Measurements from ENCODE around the gene OLFM2.
A peak's percentile ranks its signal among the peaks of the same experiment; 100 is the strongest.
"Not testable (repeated sequence)": the region's sequence is repeated elsewhere in the genome, so short reads cannot be mapped to it uniquely, and the experiment has no call there.

The OLFM2 gene

GRCh38 chr19:9935506-9936325 lies 599 bp downstream of the OLFM2 start:
- DNase-seq (ENCODE audit: low read depth in 1 of 2, low spot score in 1 of 2), result no peak
- in situ Hi-C loops (cut with HindIII; ENCODE audit: low pct_unique_long_range_greater_than_20kb, low sequenced_read_pairs), result no loop called here
- TF ChIP-seq JUND (IDR thresholded peaks at IDR 0.05; ENCODE audit: low read depth), result no peak

GRCh38 chr19:9934132-9934950 lies 2.0 kb downstream of the OLFM2 start:
- in situ Hi-C loops (cut with HindIII; ENCODE audit: low pct_unique_long_range_greater_than_20kb, low sequenced_read_pairs), result no loop called here
- peak in 1 of 2 experiments; percentile 74 for DNase-seq (ENCODE audit: low read depth in 1 of 2, low spot score in 1 of 2)
- TF ChIP-seq JUND (IDR thresholded peaks at IDR 0.05; ENCODE audit: low read depth), result no peak

GRCh38 chr19:9932835-9933234 lies 3.5 kb downstream of the OLFM2 start:
- no peak for TF ChIP-seq JUND (IDR thresholded peaks at IDR 0.05; ENCODE audit: low read depth)
- in situ Hi-C loops (cut with HindIII; ENCODE audit: low pct_unique_long_range_greater_than_20kb, low sequenced_read_pairs), result no loop called here
- DNase-seq (ENCODE audit: low read depth in 1 of 2, low spot score in 1 of 2), result no peak

- TF ChIP-seq JUND (IDR thresholded peaks at IDR 0.05; ENCODE audit: low read depth), result no peak
- in situ Hi-C loops (cut with HindIII; ENCODE audit: low pct_unique_long_range_greater_than_20kb, low sequenced_read_pairs), result no loop called here
- no peak for DNase-seq (ENCODE audit: low read depth in 1 of 2, low spot score in 1 of 2)
Measured at GRCh38 chr19:9931629-9932028, 4.7 kb downstream of the OLFM2 start.

GRCh38 chr19:9923440-9923839 lies 12.9 kb downstream of the OLFM2 start:
- no peak for TF ChIP-seq JUND (IDR thresholded peaks at IDR 0.05; ENCODE audit: low read depth)
- in situ Hi-C loops (cut with HindIII; ENCODE audit: low pct_unique_long_range_greater_than_20kb, low sequenced_read_pairs), result no loop called here
- DNase-seq (ENCODE audit: low read depth in 1 of 2, low spot score in 1 of 2), result no peak

GRCh38 chr19:9922782-9923379 lies 13.4 kb downstream of the OLFM2 start:
- DNase-seq (ENCODE audit: low read depth in 1 of 2, low spot score in 1 of 2); in situ Hi-C loops (cut with HindIII; ENCODE audit: low pct_unique_long_range_greater_than_20kb, low sequenced_read_pairs): not testable (repeated sequence)

DNA sequence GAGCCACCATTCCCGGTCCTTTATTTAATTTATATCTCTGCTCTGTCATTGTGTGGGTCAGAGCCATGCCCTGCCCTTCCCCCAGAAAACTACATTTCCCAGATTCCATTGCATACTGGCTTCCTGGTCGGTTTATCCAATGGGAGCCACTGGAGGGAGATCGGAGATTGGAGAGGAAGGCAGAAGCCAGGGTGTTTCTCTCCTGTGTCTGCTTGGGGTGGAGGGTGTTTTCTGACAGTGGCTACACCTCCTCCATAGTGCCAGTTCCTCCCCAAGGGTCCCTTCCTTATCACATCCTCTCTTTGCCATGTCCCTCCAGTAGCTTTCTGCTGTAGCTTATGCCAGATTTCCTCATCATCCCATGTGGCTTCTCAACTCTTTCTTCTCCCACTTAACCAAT lies 19.0 kb downstream of the OLFM2 start:
- peak; percentile 73 to 80 for DNase-seq (ENCODE audit: low read depth in 1 of 2, low spot score in 1 of 2)
- TF ChIP-seq JUND (IDR thresholded peaks at IDR 0.05; ENCODE audit: low read depth), result no peak
- in situ Hi-C loops (cut with HindIII; ENCODE audit: low pct_unique_long_range_greater_than_20kb, low sequenced_read_pairs), result no loop called here

GRCh38 chr19:9916719-9917118 lies 19.6 kb downstream of the OLFM2 start:
- in situ Hi-C loops (cut with HindIII; ENCODE audit: low pct_unique_long_range_greater_than_20kb, low sequenced_read_pairs), result no loop called here
- no peak for TF ChIP-seq JUND (IDR thresholded peaks at IDR 0.05; ENCODE audit: low read depth)
- DNase-seq (ENCODE audit: low read depth in 1 of 2, low spot score in 1 of 2), result no peak

DNA sequence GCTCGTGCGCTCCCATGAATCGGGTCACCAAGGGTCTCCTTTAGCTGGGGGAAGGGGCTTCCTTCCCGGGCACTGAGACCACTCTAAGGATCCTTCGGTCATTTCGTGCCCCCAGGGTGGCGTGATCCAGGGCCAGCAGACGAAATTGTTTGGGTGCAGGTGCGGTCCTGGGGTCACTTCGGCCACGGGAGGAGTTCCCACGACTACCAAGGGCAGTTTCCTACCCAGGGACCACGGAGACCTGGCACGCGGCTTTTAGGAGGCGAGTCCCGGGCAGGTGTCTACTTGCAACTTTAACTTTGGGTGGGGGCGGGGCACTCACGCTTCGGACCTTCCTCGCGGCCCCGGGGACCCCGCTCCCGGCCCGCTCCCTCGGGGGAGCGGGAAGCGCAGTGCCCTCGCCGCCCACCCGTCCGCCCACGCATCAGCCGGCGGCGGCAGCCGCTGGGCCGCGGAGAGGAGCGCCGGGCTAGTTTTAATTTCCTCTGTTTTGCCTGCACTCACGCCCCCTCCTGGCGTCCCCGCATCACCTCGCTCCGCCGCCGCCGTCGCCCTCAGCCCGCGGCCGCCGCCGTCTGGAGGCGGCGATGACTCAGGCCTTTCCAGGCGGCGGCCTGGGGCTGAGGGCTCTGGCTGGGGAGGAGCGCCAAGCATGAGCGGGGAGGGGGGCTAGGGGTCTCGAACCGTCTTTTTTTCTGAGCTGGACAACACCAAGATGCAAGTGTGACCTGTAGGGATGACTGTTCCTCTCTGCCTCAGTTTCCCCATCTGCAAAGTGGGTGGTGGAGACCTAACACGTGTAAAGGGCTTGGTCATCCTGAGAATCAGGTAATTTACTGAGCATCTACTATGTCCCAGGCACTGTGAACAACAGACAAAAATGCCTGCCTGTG lies 21.8 kb downstream of the OLFM2 start:
- no peak for TF ChIP-seq JUND (IDR thresholded peaks at IDR 0.05; ENCODE audit: low read depth)
- peak; percentile 69 to 81 for DNase-seq (ENCODE audit: low read depth in 1 of 2, low spot score in 1 of 2)
- in situ Hi-C loops (cut with HindIII; ENCODE audit: low pct_unique_long_range_greater_than_20kb, low sequenced_read_pairs), result no loop called here

GRCh38 chr19:9914001-9914314 lies 22.4 kb downstream of the OLFM2 start:
- DNase-seq (ENCODE audit: low read depth in 1 of 2, low spot score in 1 of 2), result no peak
- in situ Hi-C loops (cut with HindIII; ENCODE audit: low pct_unique_long_range_greater_than_20kb, low sequenced_read_pairs), result no loop called here

GRCh38 chr19:9913237-9914000 lies 22.9 kb downstream of the OLFM2 start:
- no peak for DNase-seq (ENCODE audit: low read depth in 1 of 2, low spot score in 1 of 2)
- TF ChIP-seq JUND (IDR thresholded peaks at IDR 0.05; ENCODE audit: low read depth), result no peak
- in situ Hi-C loops (cut with HindIII; ENCODE audit: low pct_unique_long_range_greater_than_20kb, low sequenced_read_pairs), result no loop called here

More at GRCh38 chr19:9914001-9914314, 22.4 kb downstream of the OLFM2 start:
- TF ChIP-seq JUND (IDR thresholded peaks at IDR 0.05; ENCODE audit: low read depth), result no peak

All from T47D (cell line).